Medulla oblongata (tissue), 1 donor: Measurements from ENCODE around the gene KDM6B.

Experiments
- DNase-seq: peaks from one replicate; pipeline ENCODE4 v3.0.0-alpha.2; 2015; ENCODE audit errors: extremely low spot score

The KDM6B gene

DNA sequence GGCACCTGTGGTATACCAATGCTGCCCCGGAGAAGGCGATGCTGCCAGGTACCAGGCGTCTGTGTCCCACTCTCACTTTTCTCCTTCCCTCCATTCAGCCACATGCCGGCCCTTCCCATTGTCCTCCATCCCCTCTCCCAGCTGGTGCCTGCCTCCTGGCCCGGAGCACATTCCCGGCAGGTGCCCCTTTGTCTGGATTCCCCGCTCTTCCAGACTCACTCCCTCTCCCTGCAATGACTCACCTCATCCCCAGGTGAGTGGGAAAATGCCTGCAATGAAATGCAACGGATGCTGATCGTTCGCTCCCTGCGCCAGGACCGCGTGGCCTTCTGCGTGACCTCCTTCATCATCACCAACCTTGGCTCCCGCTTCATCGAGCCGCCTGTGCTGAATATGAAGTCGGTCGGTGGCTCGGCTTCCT, 10.4 kb upstream of the KDM6B start:
- DNase-seq: no peak

GRCh38 chr17:7824021-7824924, 9.7 kb upstream of the KDM6B start:
- no peak for DNase-seq

- no peak for DNase-seq
These were observed 8.6 kb upstream of the KDM6B start for GRCh38 chr17:7825206-7825990.

- no peak for DNase-seq
These were observed 3.4 kb upstream of the KDM6B start for GRCh38 chr17:7830616-7831015.

DNA sequence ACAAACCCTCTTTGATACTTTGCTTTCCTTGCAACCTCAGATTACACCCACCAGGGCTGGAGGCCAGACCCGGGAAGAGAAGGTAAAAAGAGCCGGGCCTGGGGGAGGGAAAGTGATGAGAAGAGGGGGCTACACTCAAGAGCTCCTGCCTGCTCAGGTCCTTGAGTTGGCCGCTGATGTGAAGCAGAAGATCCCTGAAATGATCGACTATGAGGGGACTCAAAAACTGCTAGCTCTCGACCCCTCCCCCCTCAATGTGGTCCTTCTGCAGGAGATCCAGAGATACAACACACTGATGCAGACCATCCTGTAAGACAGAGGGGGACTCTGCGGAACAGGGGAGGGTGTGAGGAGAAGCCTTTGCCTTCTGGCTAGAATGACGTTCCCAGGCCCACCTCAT, 2.8 kb upstream of the KDM6B start:
- DNase-seq: no peak

- DNase-seq: no peak
These were observed 1.6 kb upstream of the KDM6B start for GRCh38 chr17:7832431-7832830.

DNA sequence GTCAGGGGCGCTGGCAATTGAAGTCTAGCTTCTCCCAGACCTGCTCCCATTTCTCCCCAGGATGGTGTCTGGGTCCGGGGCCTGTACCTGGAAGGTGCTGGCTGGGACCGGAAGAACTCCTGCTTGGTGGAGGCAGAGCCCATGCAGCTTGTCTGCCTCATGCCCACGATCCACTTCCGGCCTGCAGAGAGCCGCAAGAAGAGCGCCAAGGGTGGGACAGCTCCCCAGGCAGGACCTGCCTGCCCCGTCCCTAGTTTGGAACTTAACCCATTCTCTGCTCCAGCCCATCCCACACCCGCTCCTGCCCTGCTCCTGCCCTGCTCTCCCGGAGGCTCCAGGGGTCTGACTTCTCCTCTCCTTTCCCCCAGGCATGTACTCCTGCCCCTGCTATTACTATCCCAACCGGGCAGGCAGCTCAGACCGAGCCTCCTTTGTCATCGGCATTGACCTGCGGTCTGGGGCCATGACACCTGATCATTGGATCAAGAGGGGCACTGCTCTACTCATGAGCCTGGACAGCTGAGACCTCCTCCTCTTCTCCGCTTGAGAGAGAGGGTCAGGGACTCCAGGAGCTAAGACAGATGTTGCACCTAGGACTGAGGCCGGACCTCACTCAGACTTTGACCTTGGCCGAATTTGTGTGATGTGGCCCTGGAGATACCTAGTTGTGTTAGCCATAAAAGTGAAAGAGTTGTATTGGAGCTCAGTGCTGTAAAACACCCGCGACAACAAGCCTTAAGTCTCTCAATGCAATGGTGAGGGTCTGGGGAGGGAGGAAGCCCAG, 814 bp upstream of the KDM6B start:
- no peak for DNase-seq

DNA sequence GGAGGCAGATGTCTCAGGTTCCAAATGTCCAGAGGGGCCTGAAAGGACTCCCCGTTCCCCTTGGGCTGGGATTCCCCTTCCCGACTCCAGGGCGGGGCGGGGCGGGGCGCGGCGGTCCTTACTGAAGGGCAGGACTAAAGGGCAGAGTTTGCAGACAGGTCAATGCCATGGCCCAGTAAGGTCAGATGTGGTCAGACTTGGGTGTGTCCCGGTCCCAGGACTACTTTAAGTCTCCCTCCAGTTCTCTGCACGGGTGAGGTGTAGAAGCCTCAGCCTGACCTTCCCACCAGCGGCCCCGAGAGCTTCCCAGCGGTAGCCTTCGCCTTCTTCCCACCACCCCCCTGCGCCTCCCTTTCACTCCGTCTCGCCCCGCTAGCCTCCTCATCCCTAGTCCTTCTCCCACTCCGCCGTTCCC, 532 bp downstream of the KDM6B start:
- DNase-seq: peak; percentile 30

DNA sequence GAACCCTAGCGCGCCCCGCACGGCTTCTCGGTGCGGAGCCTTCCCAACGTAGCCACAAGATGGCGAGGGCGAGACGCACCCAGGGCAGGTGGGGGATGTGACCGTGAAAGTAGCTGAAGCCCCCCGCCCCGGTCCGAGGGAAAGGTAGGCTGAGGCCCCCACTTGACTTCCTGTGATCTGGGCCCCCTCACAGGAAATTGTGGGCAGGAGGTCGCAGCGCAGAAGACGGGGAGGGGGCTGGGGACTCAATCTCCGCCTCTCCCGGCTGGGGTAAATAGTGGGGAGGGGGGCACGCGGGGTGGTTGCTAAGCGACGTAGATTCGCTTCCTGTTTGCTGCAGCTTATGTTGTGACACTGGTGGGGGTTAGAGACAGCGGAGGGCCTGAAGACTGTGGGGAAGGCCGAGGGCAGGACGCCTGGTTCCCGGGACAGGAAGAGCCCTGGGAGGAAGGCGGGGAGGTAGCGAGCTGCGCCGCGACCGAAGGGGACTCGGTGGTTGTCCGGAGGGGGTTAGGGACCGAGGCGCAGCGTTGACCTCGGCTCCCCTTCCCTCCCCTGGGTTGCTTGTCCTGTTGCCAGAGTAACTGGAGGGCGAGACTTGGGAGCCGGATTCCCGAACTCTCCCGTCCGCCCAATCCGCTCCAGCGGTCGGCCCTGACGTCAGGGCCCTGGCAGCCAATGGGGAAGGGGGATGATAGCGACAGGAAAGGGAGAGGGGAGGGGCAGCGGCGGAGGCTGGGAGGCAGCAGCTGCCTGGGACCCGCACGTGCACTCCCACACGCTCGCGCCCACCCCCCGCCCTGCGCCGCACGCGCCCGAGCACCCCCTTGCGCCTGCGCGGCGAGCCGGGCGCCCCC, 1.2 kb downstream of the KDM6B start:
- DNase-seq: peak; percentile 99

- peak; percentile 86 for DNase-seq
These were observed 2.0 kb downstream of the KDM6B start for GRCh38 chr17:7835814-7836595.

DNA sequence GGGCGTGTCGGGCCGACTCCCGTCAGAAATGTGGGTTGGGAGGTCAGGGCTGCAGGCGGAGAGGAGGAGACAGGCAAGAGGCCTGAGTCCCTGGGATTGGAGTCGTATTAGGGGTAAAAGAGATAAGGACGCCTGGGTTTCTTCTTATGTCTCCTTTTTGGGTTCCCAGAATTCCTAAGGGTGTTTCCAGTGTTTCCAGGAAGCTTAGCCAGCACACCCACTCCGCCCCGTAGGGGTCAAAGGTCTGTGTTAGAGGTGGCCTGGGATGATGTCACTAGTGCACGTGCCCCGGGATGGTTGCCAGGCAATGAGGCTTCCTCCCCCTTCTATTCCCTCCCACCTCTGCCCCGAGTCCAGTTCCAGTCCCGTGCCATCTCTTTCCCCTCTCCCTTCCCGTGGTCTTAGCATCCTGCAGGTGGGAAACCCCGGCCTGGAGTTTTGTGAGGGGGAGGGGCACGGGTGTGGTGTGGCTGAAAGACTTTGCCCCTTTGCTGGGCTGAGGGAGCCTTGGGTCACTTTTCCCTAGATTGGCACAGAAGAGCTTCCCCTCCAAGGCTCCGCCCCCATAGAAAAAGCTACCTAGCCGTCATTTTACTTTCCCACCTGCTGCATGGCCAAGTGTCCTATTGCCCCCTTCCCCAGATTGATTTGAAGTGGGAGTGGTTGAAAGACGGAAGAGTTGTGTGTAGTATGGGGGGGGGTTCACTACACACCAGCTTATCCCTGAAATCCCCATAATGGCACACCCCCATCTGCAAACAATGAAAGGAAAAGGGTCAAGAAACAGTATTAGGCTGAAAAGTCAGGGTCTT, 2.8 kb downstream of the KDM6B start:
- DNase-seq: peak; percentile 76

DNA sequence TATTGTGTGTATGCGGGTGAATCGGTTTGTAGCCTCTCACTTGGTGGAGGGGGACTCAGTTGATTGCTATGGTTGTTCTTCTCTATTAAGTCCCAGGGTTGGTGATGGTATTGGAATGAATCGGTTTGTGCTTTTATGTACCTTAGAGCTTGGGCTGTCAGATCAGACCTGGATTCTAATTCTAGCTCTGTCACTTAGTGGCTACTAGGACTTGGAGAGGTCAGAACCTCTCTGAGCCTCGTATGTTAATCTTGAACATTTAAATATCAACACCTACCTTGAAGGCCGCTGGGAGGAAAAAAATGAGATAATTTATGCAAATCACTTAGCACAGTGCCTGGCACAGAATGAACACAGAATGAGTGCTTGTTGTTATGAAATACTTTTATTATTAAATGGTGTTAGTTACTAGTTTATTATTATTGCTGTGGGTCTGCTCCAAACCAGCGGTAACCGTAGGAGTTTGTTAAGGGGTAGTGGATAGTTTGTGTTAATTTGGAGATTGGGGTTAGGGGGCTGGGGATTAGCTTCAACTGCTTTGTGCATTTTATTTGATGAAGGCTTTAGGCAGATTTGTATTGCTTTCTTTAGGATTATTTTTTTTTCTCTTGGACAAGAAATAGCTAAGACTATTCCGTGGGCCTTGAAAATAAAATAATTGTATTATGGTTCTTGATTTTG, 3.5 kb downstream of the KDM6B start:
- DNase-seq: peak; percentile 25

DNA sequence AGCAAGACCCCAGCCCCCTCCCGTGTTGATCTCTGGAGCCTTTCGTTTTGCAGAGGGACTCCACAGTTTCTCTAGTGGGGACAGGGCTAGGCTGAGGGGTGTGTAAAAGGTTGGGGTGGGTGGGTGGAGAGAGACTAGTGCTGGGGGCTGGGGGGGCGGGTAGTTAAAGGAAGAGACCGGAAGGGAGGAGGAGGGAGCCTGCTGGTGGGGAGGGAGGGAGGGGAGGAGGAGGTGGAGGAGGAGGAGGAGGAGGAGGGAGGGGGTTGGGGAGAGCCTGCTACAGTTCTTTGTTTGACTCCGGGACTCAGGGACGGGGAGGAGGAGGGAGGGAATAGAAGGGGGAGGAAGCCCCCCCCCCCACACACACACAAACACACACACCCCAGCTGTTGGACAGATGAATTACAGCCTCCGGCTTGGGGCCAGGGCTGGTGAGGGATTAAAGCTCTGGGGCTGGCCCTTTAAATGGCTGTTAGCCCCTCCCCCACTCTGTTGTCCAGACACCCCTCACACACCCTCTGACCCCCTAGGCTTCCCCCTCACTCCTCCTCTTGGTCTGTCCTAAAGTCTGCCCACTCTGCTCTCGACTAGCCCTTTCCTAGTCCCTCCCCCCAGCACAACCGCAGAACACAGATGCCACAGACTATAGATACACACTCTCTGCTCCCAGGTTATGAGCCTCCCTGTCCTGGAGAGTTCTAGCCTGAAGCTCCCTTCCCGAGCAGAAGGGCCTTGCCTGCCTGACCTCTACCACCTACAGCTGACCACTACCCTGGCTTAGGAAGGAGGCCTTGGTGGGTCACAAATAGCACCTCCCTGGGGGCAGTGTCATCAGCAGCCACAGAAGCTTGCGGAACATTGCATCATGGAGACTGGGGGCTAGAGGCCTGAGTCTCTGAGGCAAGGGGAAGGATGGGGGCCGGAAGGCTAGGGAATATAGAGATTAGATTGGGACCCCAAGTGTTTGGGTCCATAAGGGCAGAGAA, 4.4 kb downstream of the KDM6B start:
- DNase-seq: peak; percentile 72

DNA sequence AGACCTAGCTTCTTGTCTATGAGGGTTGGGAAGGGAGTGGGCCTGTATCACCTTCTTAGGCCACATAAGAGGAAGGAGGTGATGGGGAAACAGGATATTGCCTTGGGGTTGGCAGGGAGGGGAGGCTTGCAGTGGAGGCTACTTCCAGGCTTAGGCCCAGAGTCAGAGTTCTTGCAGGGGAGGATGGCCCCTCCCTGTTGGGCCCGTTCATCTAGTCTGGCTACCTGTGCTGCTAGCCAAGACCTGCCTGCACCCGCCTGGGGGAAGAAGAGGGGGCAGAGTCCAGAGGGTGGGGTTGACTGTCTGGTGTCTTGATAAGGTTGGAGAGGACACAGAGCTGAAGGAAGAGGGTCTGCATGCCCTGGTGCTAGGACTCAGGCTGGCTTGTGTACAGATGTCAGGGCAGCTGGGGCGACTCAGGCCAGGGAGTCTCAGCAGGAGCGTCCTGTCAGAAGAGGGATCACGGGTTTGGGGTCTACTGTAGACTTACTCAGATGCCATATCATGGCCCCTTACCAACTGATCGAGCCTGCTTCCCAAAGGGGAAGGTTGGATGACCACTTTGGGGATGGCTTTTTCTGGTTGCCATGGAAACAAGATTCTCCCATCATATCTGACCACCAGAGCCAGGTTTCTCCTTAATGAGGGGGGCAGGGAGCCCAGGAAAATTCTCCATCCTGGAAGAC, 5.3 kb downstream of the KDM6B start:
- DNase-seq: no peak

DNA sequence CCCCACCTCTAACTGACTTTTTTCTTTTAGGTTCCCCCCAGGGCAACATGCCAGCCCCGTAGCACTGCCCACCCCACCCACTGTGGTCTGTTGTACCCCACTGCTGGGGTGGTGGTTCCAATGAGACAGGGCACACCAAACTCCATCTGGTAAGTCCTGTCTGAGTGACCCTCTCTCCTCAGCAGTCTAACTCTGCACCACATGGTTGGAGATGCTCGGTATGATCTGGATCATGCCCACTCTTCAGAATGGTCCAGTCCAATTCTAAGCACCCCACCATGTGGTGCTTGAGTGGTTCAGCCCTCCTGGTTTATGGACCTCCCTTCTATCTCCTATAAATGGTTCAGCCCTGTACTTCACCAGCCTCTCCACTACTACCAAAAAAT, 5.9 kb downstream of the KDM6B start:
- DNase-seq: no peak

DNA sequence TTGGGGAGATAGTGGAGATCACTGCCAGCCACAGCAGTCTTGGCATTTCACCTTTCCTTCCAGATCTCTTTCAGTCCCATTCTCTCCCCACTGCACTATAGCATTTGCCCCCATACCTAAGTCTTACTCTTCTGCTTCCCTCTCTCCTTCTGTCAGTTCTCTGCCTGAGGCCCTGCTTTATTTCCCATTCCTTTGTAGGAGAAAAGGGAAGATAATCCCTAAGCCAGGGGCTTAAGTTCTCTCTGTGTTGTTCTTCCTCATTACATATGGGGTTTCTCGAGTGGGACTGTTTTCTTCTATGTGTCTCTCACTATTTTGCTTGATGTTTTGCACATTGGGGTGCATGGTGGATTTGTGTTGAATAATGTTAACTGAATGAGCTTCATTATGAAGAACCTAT, 6.4 kb downstream of the KDM6B start:
- no peak for DNase-seq

- no peak for DNase-seq
These were observed 6.9 kb downstream of the KDM6B start for GRCh38 chr17:7840875-7841274.
